ENCODE measurements around the gene P2RY6. TPM values are rescaled to one million over a fixed set of nuclear protein-coding genes. Genes with fewer than 3 reads are reported as not detected.

The P2RY6 gene
- total and polyA plus RNA-seq, 2 of the 8 experiments (the other 6 are each of a cell fraction or from before 2014, with no cell fraction given): 0.15 TPM; not detected in 1

- H4K8ac ChIP-seq (ENCODE audit: extremely low read depth, insufficient read depth, low read length): no peak overlapping the region
- no peak overlapping the region for H2BK5ac ChIP-seq (ENCODE audit: low read depth, low read length)
- no peak overlapping the region for H2BK20ac ChIP-seq (ENCODE audit: low read length)
- H2BK120ac ChIP-seq (replicated peaks; ENCODE audit: low read depth, low read length): no peak overlapping the region
- WGBS, 2 experiments (ENCODE audit: extremely low coverage in 1 of 2, insufficient coverage in 1 of 2, insufficient read length in 1 of 2, insufficient replicate concordance in 2 of 2, low coverage in 1 of 2, low lambda C conversion rate in 2 of 2, missing lambda C conversion rate in 1 of 2): 97% methylated on average over 17 of the region's 22 CpGs; no CpG with 5 or more reads in 1 of the 2 experiments
- H3K23ac ChIP-seq (ENCODE audit: insufficient read length): no peak overlapping the region
- H3K9ac ChIP-seq (replicated peaks in 1 of 4; ENCODE audit: extremely low read depth in 1 of 4, low read depth in 3 of 4, low read length in 3 of 4): no peak overlapping the region
- H3K56ac ChIP-seq (replicated peaks; ENCODE audit: insufficient read length, low read depth, low read length): no peak overlapping the region
- no peak overlapping the region for H3K18ac ChIP-seq (ENCODE audit: extremely low read depth, low read length)
- H3K4me2 ChIP-seq (ENCODE audit: insufficient read depth in 1 of 2, low read depth in 2 of 2, low read length in 2 of 2): no peak overlapping the region
- H2BK15ac ChIP-seq (ENCODE audit: low read length): no peak overlapping the region
- POLR2A ChIA-PET (ENCODE audit: partially characterized antibody): interaction anchor here (7.8 kb wide), 1 partner anchor 16 kb away, joined by 91 read pairs; no protein-coding TSS in a partner anchor
- peaks cover 0 to 38% (median 28%) of the 10 kb centered on the region in 4 experiments; a peak in 6 of 7 replicates for H3K27me3 ChIP-seq (replicated peaks in 1 of 4; ENCODE audit: control insufficient read depth in 3 of 4, extremely low read depth in 1 of 4, insufficient read depth in 3 of 4, low read length in 3 of 4)
- H2AFZ ChIP-seq (ENCODE audit: low read length): no peak overlapping the region
- H3K4ac ChIP-seq (replicated peaks; ENCODE audit: insufficient read length, low read depth, low read length): no peak overlapping the region
- CTCF ChIA-PET (ENCODE audit: partially characterized antibody): interaction anchor here (0.6 to 25.1 kb wide), 6 partner anchors 14 to 81 kb away, joined by 3 to 383 read pairs (median 172); no protein-coding TSS in a partner anchor
- DNase-seq (ENCODE audit: low read depth in 1 of 2, low spot score in 2 of 2) (no peak), FAIRE-seq (no peak)
- H2AK5ac ChIP-seq (ENCODE audit: low read depth, low read length): no peak overlapping the region
- peaks cover 11 to 33% of the 10 kb centered on the region in 2 experiments for H4K20me1 ChIP-seq (replicated peaks in 1 of 2; ENCODE audit: control insufficient read depth in 1 of 2, insufficient read depth in 2 of 2, low read length in 2 of 2)
- no peaks in the 10 kb centered on the region for H3K9me3 ChIP-seq (ENCODE audit: insufficient read depth in 2 of 2, low read depth in 1 of 2, low read length in 1 of 2)
- peaks cover 18% of the 10 kb centered on the region for H3K23me2 ChIP-seq (ENCODE audit: low read depth, low read length)
- no peak overlapping the region for H4K91ac ChIP-seq (replicated peaks; ENCODE audit: insufficient read length, low read length)
- H2BK12ac ChIP-seq (ENCODE audit: low read depth, low read length): 0 out of 2 replicates have a peak overlapping the region, but pooled peaks have one; percentile 33
- H3K79me1 ChIP-seq (ENCODE audit: low read depth, low read length): peaks cover 7% of the 10 kb centered on the region
- no peak overlapping the region for H3K4me3 ChIP-seq (ENCODE audit: extremely low read depth in 1 of 4, insufficient read depth in 2 of 4, low read depth in 3 of 4, low read length in 4 of 4)
- H3K27ac ChIP-seq (ENCODE audit: low read depth, low read length): no peak overlapping the region
- H3K14ac ChIP-seq (ENCODE audit: insufficient read length): no peak overlapping the region
- no peaks in the 10 kb centered on the region for H3K79me2 ChIP-seq (ENCODE audit: control insufficient read depth in 1 of 2, insufficient read depth in 2 of 2, low read length in 2 of 2)
- H3K36me3 ChIP-seq (ENCODE audit: control insufficient read depth in 2 of 4, insufficient read depth in 4 of 4, low read length in 3 of 4): no peaks in the 10 kb centered on the region
- H4K5ac ChIP-seq (ENCODE audit: insufficient read length, low read depth, low read length): no peak overlapping the region
- peaks cover 3 to 25% (median 12%) of the 10 kb centered on the region in 4 experiments for H3K4me1 ChIP-seq (replicated peaks in 1 of 4; ENCODE audit: control insufficient read depth in 3 of 4, insufficient read depth in 4 of 4, low read length in 3 of 4)
- no peak for TF ChIP-seq RAD21 (IDR thresholded peaks at IDR 0.05 in 1 of 2, conservative IDR thresholded peaks at IDR 0.05 in 1 of 2; ENCODE audit: low read depth in 2 of 2, low read length in 2 of 2)
- no peak for TF ChIP-seq HDAC2 (IDR thresholded peaks at IDR 0.05; ENCODE audit: borderline replicate concordance in 1 of 2, low read depth in 2 of 2, low read length in 2 of 2)
- TF ChIP-seq KDM1A (IDR thresholded peaks at IDR 0.05; ENCODE audit: borderline replicate concordance, low read length): no peak
- TF ChIP-seq CTBP2 (IDR thresholded peaks at IDR 0.05; ENCODE audit: borderline replicate concordance, insufficient read depth, insufficient read length, low read length): no peak
- TF ChIP-seq ZNF274 (IDR thresholded peaks at IDR 0.05; ENCODE audit: borderline replicate concordance, extremely low read depth, low read length): no peak
- TF ChIP-seq POLR2AphosphoS5 (IDR thresholded peaks at IDR 0.05; ENCODE audit: low read depth, low read length): no peak
- no peak for TF ChIP-seq POU5F1 (IDR thresholded peaks at IDR 0.05; ENCODE audit: low read depth, low read length)
- TF ChIP-seq CTCF (IDR thresholded peaks at IDR 0.05; ENCODE audit: control extremely low read depth in 1 of 3, insufficient read depth in 1 of 3, low read depth in 1 of 3, low read length in 3 of 3): no peak
- no peak for TF ChIP-seq SP1 (IDR thresholded peaks at IDR 0.05; ENCODE audit: low read depth, low read length)
These were observed 38.7 kb downstream of the P2RY6 start for GRCh38 chr11:73310661-73311393.

Data from H1 (cell line).